HG02610 (cell line): Measurements from ENCODE around the gene ROBO4.
A peak's percentile ranks its signal among the peaks of the same experiment; 100 is the strongest.

ENCODE experiments used
- ATAC-seq: cut with Tn5 transposase; IDR thresholded peaks from one replicate; pipeline ENCODE4 v1.9.1; 2021; ENCODE audit warnings: mild to moderate bottlenecking, moderate library complexity; ENCODE audit not compliant: unreplicated experiment

The ROBO4 gene

DNA sequence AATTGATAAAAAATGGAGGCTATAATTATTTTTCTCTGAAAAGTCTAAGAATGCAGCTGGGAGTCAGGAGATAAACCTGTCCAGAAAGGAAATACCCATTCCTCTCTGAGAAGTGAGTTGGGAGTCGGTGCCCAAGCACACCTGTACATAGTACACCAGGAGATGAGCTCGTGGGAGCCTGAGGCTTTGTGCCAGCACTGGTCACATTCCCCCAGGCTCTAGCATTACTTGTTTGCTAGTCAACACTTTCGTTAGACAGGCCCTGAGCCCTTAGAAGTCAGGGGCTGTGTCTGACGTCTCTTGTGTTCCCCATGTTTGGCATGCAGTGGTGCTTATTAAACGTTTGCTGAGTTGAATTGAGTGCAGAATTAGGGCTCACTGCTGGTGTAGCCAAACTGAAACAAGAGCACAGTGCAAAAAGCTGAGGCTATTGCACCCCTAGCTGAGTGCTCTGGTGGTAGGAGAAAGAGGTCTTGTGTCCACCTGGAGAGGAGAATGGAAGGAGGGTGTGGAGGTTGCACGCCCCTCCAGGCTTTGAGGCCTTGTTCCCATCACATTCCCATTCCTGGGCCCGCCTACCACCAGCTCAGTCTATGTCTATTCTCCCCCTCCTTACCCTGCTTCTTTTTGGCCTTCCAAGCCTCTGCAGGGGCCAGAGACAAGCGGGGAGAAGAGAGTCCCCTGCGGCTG is 6.8 kb downstream of the ROBO4 start:
- no peak for ATAC-seq

DNA sequence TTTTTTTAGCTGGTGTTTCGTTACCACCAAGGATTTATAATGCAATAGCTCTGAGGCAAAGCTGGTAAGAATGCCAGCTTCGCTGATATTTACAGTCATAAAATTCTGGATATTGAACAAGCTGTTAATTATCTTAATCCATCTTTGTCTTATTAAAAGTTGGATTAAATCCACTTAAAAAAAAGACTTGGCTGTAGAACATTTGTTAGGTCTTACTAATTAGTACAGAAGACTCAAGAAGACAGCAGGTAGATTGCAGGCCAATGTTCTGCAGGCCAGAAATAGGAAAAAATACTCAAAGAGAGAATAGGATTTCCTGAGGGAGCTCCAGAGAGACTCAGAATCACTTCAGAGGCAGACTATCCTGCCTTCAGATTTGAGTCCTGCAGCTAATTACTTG is 7.5 kb downstream of the ROBO4 start:
- ATAC-seq = no peak

- ATAC-seq = no peak
Measured at GRCh38 chr11:124889191-124890091, 8.2 kb downstream of the ROBO4 start.

DNA sequence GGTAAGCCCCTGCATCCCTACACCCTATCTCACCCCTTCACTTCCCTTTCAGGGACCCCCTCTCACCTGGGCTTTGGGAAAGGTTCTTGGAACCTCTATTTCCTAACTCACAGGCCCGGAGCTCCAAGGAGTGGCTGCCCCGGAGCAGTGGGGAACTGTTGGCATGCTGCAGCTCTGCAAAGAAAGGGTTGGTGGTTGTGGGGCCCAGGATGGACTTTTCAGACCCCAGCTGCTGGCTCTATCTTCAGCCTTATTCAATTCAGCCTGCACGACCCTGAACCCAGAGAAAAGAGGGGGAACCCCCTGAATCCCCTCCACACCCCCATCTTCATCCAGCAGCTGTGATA is 10.0 kb downstream of the ROBO4 start:
- ATAC-seq = no peak

GRCh38 chr11:124886978-124887666 is 10.5 kb downstream of the ROBO4 start:
- ATAC-seq = no peak

DNA sequence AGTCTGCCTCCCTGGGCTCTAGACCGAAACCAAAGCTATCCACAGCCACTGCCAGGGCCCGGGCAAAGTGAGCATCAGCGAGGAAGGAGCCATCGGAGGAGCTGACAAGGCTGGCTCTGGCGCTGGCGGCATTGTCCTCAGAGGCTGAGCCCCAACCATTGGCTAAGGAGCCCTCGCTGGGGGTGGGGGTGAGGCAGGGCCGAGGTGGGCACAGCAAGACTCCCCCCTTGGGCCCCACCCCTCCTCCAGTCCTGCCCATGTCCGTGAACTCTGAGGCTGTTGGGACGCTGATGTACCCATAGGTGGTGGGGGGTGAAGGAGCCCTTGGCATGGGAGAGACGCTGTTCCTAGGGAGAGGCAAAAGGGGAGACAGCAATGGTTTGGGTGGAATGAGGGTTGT is 11.2 kb downstream of the ROBO4 start:
- ATAC-seq = no peak

DNA sequence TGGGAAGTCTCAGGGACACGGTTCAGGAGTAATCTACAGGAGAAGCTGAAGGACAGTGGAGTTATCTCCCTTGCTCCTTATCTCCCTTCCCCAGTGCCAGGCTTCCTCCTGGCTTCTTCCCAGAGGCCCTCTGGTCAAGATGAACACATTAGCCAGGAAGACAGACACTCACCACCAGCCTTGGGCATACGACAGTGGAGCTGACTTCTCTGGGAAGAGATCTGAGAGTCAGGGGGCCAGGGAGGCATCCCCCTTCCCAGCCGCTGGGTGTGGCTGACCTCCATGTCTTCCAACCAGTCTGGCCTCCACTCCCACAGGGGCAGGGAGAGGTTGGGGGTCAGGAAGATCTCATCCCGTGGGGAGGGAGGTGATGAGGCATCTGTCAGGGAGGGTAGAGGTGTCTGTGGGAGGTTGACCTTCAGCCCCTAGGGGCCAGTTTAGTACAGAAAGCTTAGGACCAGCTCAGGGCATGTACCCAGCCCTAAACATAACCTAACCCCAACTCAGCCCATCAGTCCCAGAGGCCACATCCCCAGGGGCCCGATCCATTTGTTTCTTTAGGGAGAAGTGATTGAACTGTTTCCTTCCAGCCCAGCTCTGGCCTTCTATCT is 12.7 kb downstream of the ROBO4 start:
- no peak for ATAC-seq

- ATAC-seq = no peak
Measured at GRCh38 chr11:124884340-124884739, 13.3 kb downstream of the ROBO4 start.

DNA sequence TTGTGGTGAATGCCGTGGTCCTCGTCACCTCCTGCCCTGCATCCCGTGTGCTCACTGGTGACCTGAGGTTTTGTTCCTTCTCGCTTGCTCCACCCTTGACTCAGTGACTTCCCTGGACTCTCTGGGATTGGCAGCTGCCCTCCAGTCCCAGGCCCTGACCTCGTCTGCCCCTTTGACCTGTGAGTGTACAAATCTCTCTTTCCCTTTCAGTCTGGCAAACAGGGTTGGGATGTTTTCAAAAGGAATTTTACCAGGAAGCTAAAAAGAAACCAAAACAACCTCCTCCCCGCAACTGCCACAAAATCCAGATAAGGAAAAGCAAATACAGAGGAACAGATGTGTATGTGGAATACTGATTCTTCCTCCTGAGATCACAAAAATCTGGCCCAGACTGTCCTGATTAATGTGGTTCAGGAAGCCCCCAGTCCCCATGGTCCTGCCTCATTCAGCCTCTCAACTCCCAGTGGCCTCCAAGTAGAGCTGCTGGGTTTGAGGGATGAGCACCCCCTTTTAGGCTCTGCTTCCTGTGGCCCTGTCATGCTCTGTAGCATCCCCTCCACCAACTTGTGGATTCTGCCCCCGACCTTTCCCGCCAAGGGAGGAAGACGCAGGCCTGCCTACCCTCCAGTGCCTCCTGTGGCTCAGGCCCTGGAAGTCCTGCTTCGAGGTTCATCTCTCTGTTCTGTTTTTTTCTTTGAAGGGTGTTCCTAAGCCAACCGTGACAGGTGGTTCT is 15.2 kb downstream of the ROBO4 start:
- no peak for ATAC-seq

DNA sequence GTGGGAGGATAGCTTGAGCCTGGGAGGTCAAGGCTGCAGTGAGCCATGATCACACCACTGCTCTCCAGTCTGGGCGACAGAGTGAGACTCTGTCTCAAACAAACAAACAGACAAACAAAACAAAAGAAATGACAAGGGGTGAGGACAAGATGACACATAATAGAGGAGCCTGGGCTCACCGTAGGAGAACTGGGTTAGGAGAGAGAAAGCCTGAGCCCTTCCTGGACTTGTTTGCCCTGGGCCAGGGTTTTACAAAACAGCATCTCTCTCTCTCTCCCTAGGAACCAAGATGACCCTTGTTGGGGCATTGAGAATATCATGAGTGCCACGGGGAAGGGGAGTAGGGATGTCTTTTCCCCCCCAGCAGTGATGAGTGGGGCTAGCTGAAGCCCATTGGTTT is 16.7 kb downstream of the ROBO4 start:
- no peak for ATAC-seq

DNA sequence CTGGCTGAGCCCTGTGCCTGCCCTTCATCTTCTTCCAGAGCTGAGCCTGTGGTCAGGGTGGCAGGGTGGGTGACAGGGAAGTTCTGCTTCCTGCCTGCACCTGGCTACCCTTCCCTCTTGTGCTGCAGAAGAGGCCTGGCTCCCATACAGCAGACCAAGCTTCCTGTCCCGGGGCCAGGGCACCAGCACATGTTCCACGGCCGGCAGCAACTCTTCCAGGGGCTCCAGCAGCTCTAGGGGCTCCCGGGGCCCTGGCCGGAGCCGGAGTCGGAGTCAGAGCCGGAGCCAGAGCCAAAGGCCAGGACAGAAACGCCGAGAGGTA is 17.4 kb downstream of the ROBO4 start:
- no peak for ATAC-seq

DNA sequence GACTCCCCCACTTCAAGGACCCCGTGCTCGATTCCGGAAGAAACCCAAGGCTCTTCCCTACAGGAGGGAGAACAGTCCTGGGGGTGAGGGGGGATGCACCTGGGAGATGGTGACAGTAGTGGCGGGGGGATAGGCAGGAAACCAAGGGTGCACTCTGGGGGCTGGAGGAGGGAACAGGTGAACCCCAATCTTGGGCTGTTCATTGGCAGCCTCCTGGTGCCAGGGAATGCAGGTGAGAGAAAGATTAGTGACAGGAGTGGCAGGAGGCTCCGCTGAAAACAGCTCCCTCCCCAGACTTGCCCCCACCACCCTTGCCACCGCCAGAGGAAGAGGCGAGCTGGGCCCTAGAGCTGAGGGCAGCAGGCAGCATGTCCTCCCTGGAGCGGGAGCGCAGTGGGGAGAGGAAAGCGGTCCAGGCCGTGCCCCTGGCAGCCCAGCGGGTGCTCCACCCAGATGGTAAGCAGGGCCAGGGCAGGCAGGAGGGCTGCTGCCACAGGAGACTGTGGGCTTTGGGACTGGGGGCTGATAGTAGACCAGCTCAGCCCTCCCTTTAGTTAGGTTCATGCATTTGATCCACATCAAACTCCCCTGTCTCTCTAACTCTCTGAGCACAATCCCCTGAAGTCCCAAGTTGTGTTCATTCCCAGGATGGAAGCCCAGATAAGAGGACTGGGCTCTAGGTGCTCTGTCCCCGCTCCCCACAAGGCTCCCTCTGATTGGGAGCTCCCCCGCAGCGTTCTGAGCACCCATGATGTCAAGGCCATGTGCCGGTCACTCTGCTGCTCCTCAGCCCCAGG is 18.0 kb downstream of the ROBO4 start:
- ATAC-seq = no peak

- no peak for ATAC-seq
Measured at GRCh38 chr11:124878759-124879492, 18.7 kb downstream of the ROBO4 start.

- no peak for ATAC-seq
Measured at GRCh38 chr11:124877910-124878758, 19.5 kb downstream of the ROBO4 start.

- ATAC-seq = no peak
Measured at GRCh38 chr11:124877631-124877909, 20.1 kb downstream of the ROBO4 start.

GRCh38 chr11:124876818-124877630 is 20.6 kb downstream of the ROBO4 start:
- no peak for ATAC-seq

- peak; percentile 93 for ATAC-seq
Measured at GRCh38 chr11:124875943-124876817, 21.5 kb downstream of the ROBO4 start.
